HCT116 (cell line): Measurements from ENCODE around the gene TCEAL4. TPM values are rescaled to one million over a fixed set of nuclear protein-coding genes. Genes with fewer than 3 reads are reported as not detected.

Source experiments
- ATAC-seq: fragments of 200-7000 bp; cut with Tn5 transposase; 2 replicates; pipeline ENCODE4 v1.9.1; 2020; ENCODE audit warnings: mild to moderate bottlenecking, moderate library complexity
- BruUV-seq: library from RNA; stranded (reverse); fragments of 400-500 nt; replicated peaks from 2 replicates; lab custom pipeline; 2021; lab: Mats Ljungman, UMichigan
- CTCF ChIA-PET: fragments of 300-600 bp; sonication (Branson Sonifier 250); formaldehyde crosslinking; loops from one replicate; lab custom pipeline; 2021; ENCODE audit warnings: antibody characterized with exemption; lab: Charles Lee
- POLR2A ChIA-PET: fragments of 300-600, 350-600 bp; sonication (Branson Sonifier 250); formaldehyde crosslinking; loops from one replicate; lab custom pipeline; 2021; ENCODE audit warnings: antibody characterized with exemption; lab: Charles Lee
- RAD21 ChIA-PET, 2 experiments: fragments of 300-600 bp; sonication (Branson Sonifier 250); formaldehyde crosslinking; loops; one replicate each; lab custom pipeline; 2023; ENCODE audit warnings: low total read pairs in 2 of 2; ENCODE audit not compliant: uncharacterized antibody in 2 of 2, unreplicated experiment in 2 of 2, low non-redundant PET in 1 of 2; lab: Charles Lee
- DNase-seq: peaks from one replicate; pipeline ENCODE4 v3.0.0-alpha.2; 2010; ENCODE audit warnings: low read depth, low spot score
- H2AFZ ChIP-seq: fragments of 200-600 bp; shearing (Covaris generic), sonication (generic); 2 replicates; pipeline ENCODE4 v1.6.1; 2017; ENCODE audit warnings: low read depth, mixed run types, mixed read lengths, antibody characterized with exemption, low read length; ENCODE audit not compliant: poor library complexity, severe bottlenecking
- H3K27ac ChIP-seq: 2 replicates; pipeline ENCODE4 v1.5.1; 2012; ENCODE audit warnings: low read depth, low read length
- H3K27me3 ChIP-seq: fragments of 200-600 bp; sonication (generic); 2 replicates; pipeline ENCODE4 v1.6.1; 2016; ENCODE audit warnings: mixed run types, low read length, mixed read lengths; ENCODE audit not compliant: insufficient read depth
- H3K36me3 ChIP-seq, 2 experiments: fragments of 200-500 bp in 1 of 2; fragments of 200-600 bp in 1 of 2; sonication (Bioruptor generic) in 1 of 2; sonication (generic) in 1 of 2; 2 replicates each; pipeline versions ENCODE4 v1.5.1 to v1.6.1; 2014 to 2016; ENCODE audit warnings: low read length in 2 of 2, inconsistent platforms in 1 of 2, mixed read lengths in 1 of 2, mixed run types in 1 of 2; ENCODE audit not compliant: insufficient read depth in 2 of 2, control insufficient read depth in 1 of 2
- H3K4me1 ChIP-seq, 2 experiments: fragments of 200-600 bp in 1 of 2; sonication (generic) in 1 of 2; 2 replicates each; pipeline versions ENCODE4 v1.5.1 to v1.6.1; 2012 to 2017; ENCODE audit warnings: low read length in 2 of 2, inconsistent platforms in 1 of 2, mild to moderate bottlenecking in 1 of 2, mixed read lengths in 1 of 2, mixed run types in 1 of 2, moderate library complexity in 1 of 2; ENCODE audit not compliant: insufficient read depth in 2 of 2, control insufficient read depth in 1 of 2
- H3K4me2 ChIP-seq: fragments of 200-600 bp; sonication (generic); 2 replicates; pipeline ENCODE4 v1.6.1; 2017; ENCODE audit warnings: mixed run types, low read length, mixed read lengths
- H3K4me3 ChIP-seq, 2 experiments: fragments of 200-600 bp in 1 of 2; sonication (generic) in 1 of 2; replicated peaks in 1 of 2; 2 replicates each; pipeline ENCODE4 v1.5.1; 2011 to 2016; ENCODE audit warnings: low read length in 2 of 2, control low read depth in 1 of 2, low read depth in 1 of 2, mild to moderate bottlenecking in 1 of 2, mixed read lengths in 1 of 2, mixed run types in 1 of 2
- H3K79me2 ChIP-seq: fragments of 200-600 bp; sonication (generic); 2 replicates; pipeline ENCODE4 v1.6.1; 2017; ENCODE audit warnings: mild to moderate bottlenecking, mixed run types, low read length, moderate library complexity, mixed read lengths; ENCODE audit not compliant: insufficient read depth
- H3K9ac ChIP-seq: fragments of 200-600 bp; sonication (generic); 2 replicates; pipeline ENCODE4 v1.6.1; 2016; ENCODE audit warnings: low read length, mixed read lengths
- H3K9me2 ChIP-seq: fragments of 200-600 bp; sonication (generic), shearing (Covaris generic); 2 replicates; pipeline ENCODE4 v1.6.1; 2017; ENCODE audit warnings: mixed run types, mild to moderate bottlenecking, moderate library complexity; ENCODE audit not compliant: insufficient read depth
- H3K9me3 ChIP-seq, 2 experiments: fragments of 200-500 bp in 1 of 2; fragments of 200-600 bp in 1 of 2; sonication (Bioruptor generic) in 1 of 2; sonication (generic) in 1 of 2; 2 replicates each; pipeline ENCODE4 v1.6.1; 2014 to 2017; ENCODE audit warnings: low read length in 2 of 2, mixed read lengths in 2 of 2, inconsistent platforms in 1 of 2, low read depth in 1 of 2, mild to moderate bottlenecking in 1 of 2, mixed run types in 1 of 2, moderate library complexity in 1 of 2; ENCODE audit not compliant: control insufficient read depth in 1 of 2, insufficient read depth in 1 of 2
- H4K20me1 ChIP-seq: fragments of 200-600 bp; sonication (generic), shearing (Covaris generic); 2 replicates; pipeline ENCODE4 v1.6.1; 2017; ENCODE audit warnings: mixed run types, mild to moderate bottlenecking, moderate library complexity; ENCODE audit not compliant: insufficient read depth
- EGR1 ChIP-seq: IDR thresholded peaks from 2 replicates; pipeline ENCODE4 v1.6.1; 2012; ENCODE audit warnings: low read depth
- EZH2 ChIP-seq: fragments of 200-600 bp; sonication (generic); IDR thresholded peaks from 2 replicates; pipeline ENCODE4 v1.6.1; 2017; ENCODE audit warnings: antibody characterized with exemption, mixed run types
- RAD21 ChIP-seq: IDR thresholded peaks from 2 replicates; pipeline ENCODE4 v1.6.1; 2012; ENCODE audit warnings: low read depth, mild to moderate bottlenecking
- YY1 ChIP-seq: IDR thresholded peaks from 2 replicates; pipeline ENCODE4 v1.6.1; 2011; ENCODE audit warnings: low read length, low read depth, moderate library complexity, mild to moderate bottlenecking; ENCODE audit not compliant: insufficient replicate concordance; ENCODE audit errors: extremely low read depth
- ZBTB33 ChIP-seq: IDR thresholded peaks from 2 replicates; pipeline ENCODE4 v1.6.1; 2011; ENCODE audit warnings: mild to moderate bottlenecking, low read length, moderate library complexity; ENCODE audit not compliant: insufficient replicate concordance; ENCODE audit errors: extremely low read depth
- ZFX ChIP-seq: fragments of 450-650 bp; IDR thresholded peaks from 2 replicates; pipeline ENCODE4 v1.6.1; 2017
- ZNF274 ChIP-seq: fragments of 200-500 bp; sonication (Bioruptor generic); IDR thresholded peaks from 2 replicates; pipeline ENCODE4 v1.6.1; 2014; ENCODE audit warnings: mild to moderate bottlenecking, low read depth, low read length, inconsistent platforms
- intact Hi-C: fragments of 100-400 bp; cut with micrococcal nuclease; formaldehyde crosslinking; loops from 2 replicates; pipeline ENCODE4 v1.10.0; 2022
- total RNA-seq: library from RNA; stranded (reverse); gene quantifications from one replicate; pipeline ENCODE4 v1.2.1, GENCODE V29; 2021; ENCODE audit not compliant: unreplicated experiment
- TF ChIP-seq, protein P1 (sequence below): IDR thresholded peaks from 2 replicates; pipeline ENCODE4 v1.6.1; 2012

The TCEAL4 gene
- total RNA-seq, 1 experiment from 2014 or later, result 23.5 TPM

DNA sequence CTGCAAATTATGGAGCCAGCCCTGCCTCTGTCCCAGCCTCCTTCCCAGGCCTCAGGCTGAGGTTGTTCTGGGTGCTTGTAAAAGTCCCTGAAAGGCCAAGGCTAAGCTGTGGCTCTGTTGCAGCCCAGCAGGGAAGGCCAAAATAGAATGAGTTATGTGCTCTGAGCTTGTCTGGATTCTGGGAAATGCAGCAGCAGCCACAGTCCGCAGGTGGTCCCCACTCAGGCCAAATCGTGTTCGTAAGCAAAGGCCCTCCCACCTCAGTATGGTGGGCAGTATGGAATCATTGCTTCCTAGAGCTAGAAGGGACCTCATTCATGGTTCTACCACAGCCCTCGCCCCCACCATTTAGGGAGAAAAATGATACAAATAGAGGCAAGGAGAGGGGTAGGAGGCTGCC is 38.8 kb downstream of the TCEAL4 start:
- TF ChIP-seq EZH2, result no peak
- TF ChIP-seq ZNF274, result no peak
- no peak for TF ChIP-seq ZFX
- TF ChIP-seq, protein P1, sequence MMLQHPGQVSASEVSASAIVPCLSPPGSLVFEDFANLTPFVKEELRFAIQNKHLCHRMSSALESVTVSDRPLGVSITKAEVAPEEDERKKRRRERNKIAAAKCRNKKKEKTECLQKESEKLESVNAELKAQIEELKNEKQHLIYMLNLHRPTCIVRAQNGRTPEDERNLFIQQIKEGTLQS, result no peak
- H3K27ac ChIP-seq, result no peak overlapping the region
- no peak for DNase-seq
- no peaks in the 10 kb centered on the region for H3K79me2 ChIP-seq
- no peak overlapping the region for H3K4me2 ChIP-seq
- H3K9me2 ChIP-seq, result no peaks in the 10 kb centered on the region
- ATAC-seq, result no peak
- no peaks in the 10 kb centered on the region for H3K9me3 ChIP-seq
- POLR2A ChIA-PET, result no interaction called here
- H3K4me3 ChIP-seq, result no peak overlapping the region
- H3K36me3 ChIP-seq, result no peaks in the 10 kb centered on the region
- no peak overlapping the region for H3K9ac ChIP-seq
- H3K4me1 ChIP-seq, result no peaks in the 10 kb centered on the region
- no TSS peak for BruUV-seq
- CTCF ChIA-PET, result no interaction called here
- no peaks in the 10 kb centered on the region for H3K27me3 ChIP-seq
- no peak overlapping the region for H2AFZ ChIP-seq
- no peaks in the 10 kb centered on the region for H4K20me1 ChIP-seq
- RAD21 ChIA-PET, result no interaction called here
- intact Hi-C loops, result no loop called here

- ChIA-PET POLR2A (no interaction called here), RAD21 (no interaction called here)
- no peaks in the 10 kb centered on the region for H3K36me3 ChIP-seq
- H2AFZ ChIP-seq, result no peak overlapping the region
- no peaks in the 10 kb centered on the region for H3K4me1 ChIP-seq
- ATAC-seq, result no peak
- H3K79me2 ChIP-seq, result no peaks in the 10 kb centered on the region
- no peaks in the 10 kb centered on the region for H4K20me1 ChIP-seq
- no peaks in the 10 kb centered on the region for H3K9me3 ChIP-seq
- no peaks in the 10 kb centered on the region for H3K9me2 ChIP-seq
- no TSS peak for BruUV-seq
- intact Hi-C loops, result no loop called here
- no peak overlapping the region for H3K27ac ChIP-seq
- no peak overlapping the region for H3K4me3 ChIP-seq
- no peak for DNase-seq
- H3K27me3 ChIP-seq, result no peaks in the 10 kb centered on the region
- H3K4me2 ChIP-seq, result no peak overlapping the region
- TF ChIP-seq YY1 (no peak), EGR1 (no peak), ZBTB33 (no peak), RAD21 (no peak)
- TF ChIP-seq, all 23 proteins: peak for 0
- no peak overlapping the region for H3K9ac ChIP-seq
- CTCF ChIA-PET, result no interaction called here
Measured at GRCh38 chrX:103626855-103627254, 41.5 kb downstream of the TCEAL4 start.
